AG08396 (cell line): ENCODE data around the gene CNGB1.
"Not testable (repeated sequence)": the region's sequence is repeated elsewhere in the genome, so short reads cannot be mapped to it uniquely, and the experiment has no call there.

Experiments
- DNase-seq: peaks from one replicate; pipeline ENCODE4 v3.0.0; 2012; ENCODE audit warnings: low spot score, mixed read lengths

The CNGB1 gene

GRCh38 chr16:57925310-57925709 is 45.6 kb downstream of the CNGB1 start:
- DNase-seq = no peak

- no peak for DNase-seq
Observed at GRCh38 chr16:57924514-57924913, 46.4 kb downstream of the CNGB1 start.

- no peak for DNase-seq
Observed at GRCh38 chr16:57923841-57924240, 47.1 kb downstream of the CNGB1 start.

GRCh38 chr16:57923418-57923817 is 47.5 kb downstream of the CNGB1 start:
- no peak for DNase-seq

GRCh38 chr16:57920880-57921229 is 50.1 kb downstream of the CNGB1 start:
- DNase-seq = no peak

- DNase-seq = no peak
Observed at GRCh38 chr16:57920215-57920879, 50.6 kb downstream of the CNGB1 start.

- no peak for DNase-seq
Observed at GRCh38 chr16:57918994-57919393, 51.9 kb downstream of the CNGB1 start.

GRCh38 chr16:57918444-57918843 is 52.5 kb downstream of the CNGB1 start:
- no peak for DNase-seq

- not testable (repeated sequence) for DNase-seq
Observed at GRCh38 chr16:57917929-57918328, 53.0 kb downstream of the CNGB1 start.

GRCh38 chr16:57917489-57917888 is 53.4 kb downstream of the CNGB1 start:
- DNase-seq = not testable (repeated sequence)

GRCh38 chr16:57916735-57917438 is 54.0 kb downstream of the CNGB1 start:
- no peak for DNase-seq

- DNase-seq = no peak
Observed at GRCh38 chr16:57915811-57916488, 55.0 kb downstream of the CNGB1 start.

GRCh38 chr16:57915267-57915666 is 55.7 kb downstream of the CNGB1 start:
- no peak for DNase-seq

- DNase-seq = no peak
Observed at GRCh38 chr16:57914244-57915173, 56.4 kb downstream of the CNGB1 start.

- no peak for DNase-seq
Observed at GRCh38 chr16:57912529-57913260, 58.2 kb downstream of the CNGB1 start.

- DNase-seq = no peak
Observed at GRCh38 chr16:57911743-57912142, 59.2 kb downstream of the CNGB1 start.

GRCh38 chr16:57910696-57911095 is 60.2 kb downstream of the CNGB1 start:
- DNase-seq = no peak

GRCh38 chr16:57908409-57908987 is 62.4 kb downstream of the CNGB1 start:
- no peak for DNase-seq

GRCh38 chr16:57906382-57907316 is 64.3 kb downstream of the CNGB1 start:
- DNase-seq = no peak

- DNase-seq = no peak
Observed at GRCh38 chr16:57904101-57904500, 66.8 kb downstream of the CNGB1 start.
